ENCODE measurements around the gene TMEM167B. TPM values are rescaled to one million over a fixed set of nuclear protein-coding genes. Genes with fewer than 3 reads are reported as not detected.

The TMEM167B gene
- total RNA-seq, 2 donors from 2014 or later = 26.8 to 51.9 TPM

Other genes starting within 250 kb of the TMEM167B start
- gene AKNAD1, start 233.7 kb upstream of the TMEM167B start, total RNA-seq = not detected
- gene GPSM2, start 213.8 kb upstream of the TMEM167B start, total RNA-seq = 10 to 100 TPM; 24.1 to 30.5 TPM
- 10 to 100 TPM; 14.3 to 19.8 TPM for gene CLCC1, start 127.3 kb upstream of the TMEM167B start, total RNA-seq
- 10 to 100 TPM in 1 of 2 donors, 1 to 10 TPM in 1; 7.9 to 11.1 TPM for gene WDR47, start 48.7 kb upstream of the TMEM167B start, total RNA-seq
- 10 to 100 TPM; 18.3 to 27.4 TPM for gene TAF13, start 14.8 kb upstream of the TMEM167B start, total RNA-seq
- gene ELAPOR1, start 23.4 kb downstream of the TMEM167B start, total RNA-seq = 10 to 100 TPM in 1 of 2 donors, 1 to 10 TPM in 1; 3.9 to 33.3 TPM
- 100 to 1,000 TPM; 116 to 168 TPM for gene SARS1, start 123.2 kb downstream of the TMEM167B start, total RNA-seq
- gene CELSR2, start 158.8 kb downstream of the TMEM167B start, total RNA-seq = 1 to 10 TPM in 1 of 2 donors, under 1 TPM in 1; 0.77 to 1.3 TPM
- gene PSRC1, start 192.4 kb downstream of the TMEM167B start, total RNA-seq = 10 to 100 TPM; 17.5 to 20.3 TPM
- gene MYBPHL, start 216.2 kb downstream of the TMEM167B start, total RNA-seq = not detected

All from activated T-helper 17 cell treated with anti-CD3 and anti-CD28 coated beads, Interleukin-2, amount 50 U/mL, for 72 hours (primary cell).